GM12878 (cell line): Measurements from ENCODE around the gene PPP1R3G. TPM values are rescaled to one million over a fixed set of nuclear protein-coding genes. Genes with fewer than 3 reads are reported as not detected.

Experiments used
- ATAC-seq: fragments of 200-7000 bp; cut with Tn5 transposase; 3 replicates; pipeline ENCODE4 v1.9.1; 2020; ENCODE audit warnings: mild to moderate bottlenecking, moderate library complexity
- BruUV-seq: library from RNA; stranded (reverse); fragments of 400-500 nt; replicated peaks from 2 replicates; lab custom pipeline; 2021; lab: Mats Ljungman, UMichigan
- CTCF ChIA-PET: fragments of 300-600 bp; sonication (Branson Sonifier 250); formaldehyde crosslinking; extraction: SDS; loops from one replicate; lab custom pipeline; 2021; ENCODE audit warnings: inconsistent platforms; lab: Yijun Ruan, JAX
- POLR2A ChIA-PET: fragments of 350-600 bp; formaldehyde crosslinking; extraction: SDS; loops from one replicate; lab custom pipeline; 2021; ENCODE audit warnings: inconsistent platforms; lab: Charles Lee
- RAD21 ChIA-PET: fragments of 300-600 bp; sonication (Branson Sonifier 250); formaldehyde crosslinking; loops from one replicate; lab custom pipeline; 2023; ENCODE audit warnings: antibody characterized with exemption; ENCODE audit not compliant: unreplicated experiment; lab: Charles Lee
- SMC1A ChIA-PET: fragments of 300-600 bp; sonication (Branson Sonifier 250); formaldehyde crosslinking; loops from one replicate; lab custom pipeline; 2023; ENCODE audit not compliant: unreplicated experiment, uncharacterized antibody; lab: Charles Lee
- DNase-seq: peaks from one replicate; pipeline ENCODE4 v3.0.0-alpha.2; 2011; ENCODE audit warnings: low read depth, low spot score
- FAIRE-seq: peaks from 3 replicates; lab custom pipeline; 2011; peaks lifted over from hg19 to GRCh38; lab: Jason Lieb, UNC
- H2AFZ ChIP-seq: 2 replicates; pipeline ENCODE4 v1.6.0; 2011; ENCODE audit warnings: low read depth, low read length, control low read depth; ENCODE audit not compliant: control insufficient read depth
- H3K27ac ChIP-seq: 2 replicates; pipeline ENCODE4 v1.5.1; 2011; ENCODE audit warnings: control low read depth; ENCODE audit not compliant: control insufficient read depth, insufficient read depth
- H3K27me3 ChIP-seq, 2 experiments: replicated peaks in 1 of 2; 2 replicates each; pipeline versions ENCODE4 v1.6.0 to v1.6.1; 2011; ENCODE audit warnings: low read length in 1 of 2; ENCODE audit not compliant: control insufficient read depth in 2 of 2, insufficient read depth in 2 of 2
- H3K36me3 ChIP-seq, 2 experiments: 2 replicates each; pipeline ENCODE4 v1.5.1; 2011; ENCODE audit warnings: low read length in 1 of 2; ENCODE audit not compliant: control insufficient read depth in 2 of 2, insufficient read depth in 2 of 2
- H3K4me1 ChIP-seq: 2 replicates; pipeline ENCODE4 v1.6.1; 2011; ENCODE audit warnings: mild to moderate bottlenecking, low read length, moderate library complexity, mixed read lengths; ENCODE audit not compliant: control insufficient read depth, insufficient read depth
- H3K4me2 ChIP-seq: 2 replicates; pipeline ENCODE4 v1.6.0; 2011; ENCODE audit warnings: control low read depth; ENCODE audit not compliant: control insufficient read depth, insufficient read depth
- H3K4me3 ChIP-seq: fragments of 200-600 bp; sonication (generic); 2 replicates; pipeline ENCODE4 v1.5.1; 2016
- H3K79me2 ChIP-seq: 2 replicates; pipeline ENCODE4 v1.6.0; 2011; ENCODE audit warnings: low read length; ENCODE audit not compliant: control insufficient read depth, insufficient read depth
- H3K9ac ChIP-seq: 2 replicates; pipeline ENCODE4 v1.8.0; 2011; ENCODE audit warnings: low read length, control low read depth, mixed read lengths; ENCODE audit not compliant: control insufficient read depth, insufficient read depth
- H3K9me3 ChIP-seq: replicated peaks from 3 replicates; pipeline ENCODE4 v1.5.1; 2011; ENCODE audit warnings: mild to moderate bottlenecking, low read length; ENCODE audit not compliant: control insufficient read depth, insufficient read depth
- H4K20me1 ChIP-seq: 2 replicates; pipeline ENCODE4 v1.6.0; 2011; ENCODE audit not compliant: control insufficient read depth, insufficient read depth
- ASH2L ChIP-seq: fragments of 300-600, 200-600 bp; sonication (generic); IDR thresholded peaks from 2 replicates; pipeline ENCODE4 v1.6.1; 2017; ENCODE audit warnings: low read depth, mild to moderate bottlenecking, borderline replicate concordance
- CREB1 ChIP-seq: IDR thresholded peaks from 2 replicates; pipeline ENCODE4 v1.6.1; 2012; ENCODE audit warnings: low read depth, mild to moderate bottlenecking, inconsistent platforms
- EGR1 ChIP-seq, 2 experiments: IDR thresholded peaks; 1 replicate in 1 of 2; 2 replicates in 1 of 2; pipeline ENCODE4 v1.6.1; 2011 to 2012; ENCODE audit warnings: low read depth in 2 of 2, low read length in 2 of 2, borderline replicate concordance in 1 of 2, mild to moderate bottlenecking in 1 of 2, moderate library complexity in 1 of 2
- KAT2A ChIP-seq: conservative IDR thresholded peaks from 2 replicates; pipeline ENCODE4 v1.6.1; 2011; ENCODE audit warnings: low read depth, low read length; ENCODE audit not compliant: control insufficient read depth
- MYC ChIP-seq: IDR thresholded peaks from 2 replicates; pipeline ENCODE4 v1.6.1; 2011; ENCODE audit warnings: mild to moderate bottlenecking, low read length, moderate library complexity, inconsistent platforms; ENCODE audit not compliant: insufficient read depth, insufficient replicate concordance, insufficient read length, severe bottlenecking
- PAX8 ChIP-seq: fragments of 450-650 bp; IDR thresholded peaks from 2 replicates; pipeline ENCODE4 v1.6.1; 2017; ENCODE audit warnings: mild to moderate bottlenecking, moderate library complexity
- RELA ChIP-seq: fragments of 450-650 bp; IDR thresholded peaks from 2 replicates; pipeline ENCODE4 v1.8.0; 2014; ENCODE audit warnings: borderline replicate concordance; ENCODE audit not compliant: partially characterized antibody
- SIX5 ChIP-seq: IDR thresholded peaks from 2 replicates; pipeline ENCODE4 v1.6.1; 2011; ENCODE audit warnings: mild to moderate bottlenecking, low read depth, low read length, moderate library complexity; ENCODE audit not compliant: severe bottlenecking
- WRNIP1 ChIP-seq: IDR thresholded peaks from 2 replicates; pipeline ENCODE4 v1.6.1; 2011; ENCODE audit warnings: low read depth, low read length, improper control_type of control experiment, borderline replicate concordance
- ZZZ3 ChIP-seq: IDR thresholded peaks from 2 replicates; pipeline ENCODE4 v1.6.1; 2011; ENCODE audit warnings: low read depth; ENCODE audit not compliant: control insufficient read depth, insufficient read length
- WGBS: methylation state at CpG from one replicate; pipeline ENCODE4 v1.1.6; 2016; ENCODE audit warnings: low lambda C conversion rate; ENCODE audit not compliant: insufficient replicate concordance, insufficient coverage; ENCODE audit errors: missing lambda C conversion rate; 5-methylcytosine and 5-hydroxymethylcytosine counted together
- in situ Hi-C: fragments of 300-500 bp; cut with MboI; formaldehyde crosslinking; loops from 9 replicates; pipeline ENCODE4 v1.14.3; 2018; ENCODE audit warnings: mixed read lengths
- intact Hi-C: fragments of 100-400 bp; cut with micrococcal nuclease; formaldehyde crosslinking; loops from one replicate; pipeline ENCODE4 v1.14.2; 2022; ENCODE audit not compliant: unreplicated experiment
- polyA plus RNA-seq, 11 experiments: library from polyadenylated mRNA; depleted of rRNA in 4 of 11; unstranded in 6 of 11; stranded (reverse) in 5 of 11; fragments of >200 nt; fragmentation: Nextera tagmentation in 4 of 11; fragmentation: Illumina TruSeq in 1 of 11; extraction: Ambion mirVana in 4 of 11; extraction: Trizol in 1 of 11; gene quantifications; 1 replicate in 1 of 11; 2 replicates in 10 of 11; pipeline versions ENCODE4 v1.2.1 to v1.2.3, GENCODE V29; 2011 to 2016; ENCODE audit warnings: inconsistent platforms in 2 of 11, missing spikeins in 2 of 11, low read depth in 1 of 11
- total RNA-seq, 4 experiments: library from RNA; depleted of rRNA in 3 of 4; stranded (reverse); fragments of >200 nt in 3 of 4; fragmentation: Illumina TruSeq in 1 of 4; extraction: Trizol in 1 of 4; gene quantifications; 2 replicates each; pipeline versions ENCODE4 v1.2.1 to v1.2.3, GENCODE V29; 2013 to 2021
- TF ChIP-seq, protein P1 (sequence below), 3 experiments: IDR thresholded peaks in 2 of 3; conservative IDR thresholded peaks in 1 of 3; 2 replicates each; pipeline ENCODE4 v1.5.1; 2011; ENCODE audit warnings: low read depth in 3 of 3, low read length in 3 of 3, mild to moderate bottlenecking in 3 of 3, control low read depth in 2 of 3, moderate library complexity in 2 of 3, inconsistent platforms in 1 of 3, mixed read lengths in 1 of 3; ENCODE audit not compliant: control insufficient read depth in 2 of 3, insufficient read depth in 1 of 3; ENCODE audit errors: extremely low read depth in 1 of 3
- TF ChIP-seq, protein P2 (sequence below): fragments of 450-650 bp; formaldehyde crosslinking; IDR thresholded peaks from 2 replicates; pipeline ENCODE4 v1.5.0; 2022; ENCODE audit warnings: mild to moderate bottlenecking, missing genetic modification characterization
- TF ChIP-seq, protein P3 (sequence below): IDR thresholded peaks from 2 replicates; pipeline ENCODE4 v1.6.1; 2011; ENCODE audit warnings: borderline replicate concordance, low read depth, mild to moderate bottlenecking, moderate library complexity, low read length; ENCODE audit not compliant: insufficient read depth, poor library complexity, severe bottlenecking
- TF ChIP-seq, protein P4 (sequence below): IDR thresholded peaks from 2 replicates; pipeline ENCODE4 v1.6.1; 2011; ENCODE audit warnings: mild to moderate bottlenecking, low read depth, low read length, moderate library complexity; ENCODE audit not compliant: insufficient replicate concordance

Gene PPP1R3G
- total and polyA plus RNA-seq, 10 of the 15 experiments (the other 5 are each of a cell fraction or from before 2014, with no cell fraction given): 0.01 to 0.10 (median 0.04) TPM; not detected in 4

DNA sequence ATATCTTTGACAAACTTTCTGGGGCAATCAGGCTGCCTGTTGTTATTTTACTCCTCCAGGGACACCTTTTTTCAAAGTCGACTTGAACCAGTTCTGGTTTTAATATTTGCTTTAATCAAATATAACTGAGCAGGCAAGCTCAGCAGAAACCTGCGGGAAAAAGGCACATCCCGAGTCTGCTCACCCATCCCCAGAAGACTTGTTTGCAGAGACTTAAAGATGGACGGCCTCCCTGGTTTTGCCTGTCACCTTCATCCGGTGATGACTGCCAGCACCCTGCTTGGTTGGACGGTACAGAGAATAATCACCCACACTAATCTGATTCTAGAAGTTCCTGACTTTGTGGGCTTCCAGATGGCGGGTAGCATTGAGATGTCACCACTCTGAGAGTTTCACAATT, 36.8 kb downstream of the PPP1R3G start:
- no peak overlapping the region for H3K4me3 ChIP-seq
- BruUV-seq: no TSS peak
- H3K4me1 ChIP-seq: no peaks in the 10 kb centered on the region
- DNase-seq: no peak
- ChIA-PET POLR2A (no interaction called here), CTCF (no interaction called here), RAD21 (no interaction called here), SMC1A (no interaction called here)
- no peak for FAIRE-seq
- H3K9ac ChIP-seq: no peak overlapping the region
- H3K4me2 ChIP-seq: no peak overlapping the region
- no peaks in the 10 kb centered on the region for H4K20me1 ChIP-seq
- no peaks in the 10 kb centered on the region for H3K36me3 ChIP-seq
- 92% methylated on average over 7 of the region's 7 CpGs for whole genome bisulfite sequencing
- ATAC-seq: no peak
- intact Hi-C loops: no loop called here
- H3K9me3 ChIP-seq: no peaks in the 10 kb centered on the region
- H3K79me2 ChIP-seq: no peaks in the 10 kb centered on the region
- no peak overlapping the region for H2AFZ ChIP-seq
- H3K27ac ChIP-seq: no peak overlapping the region
- H3K27me3 ChIP-seq: no peaks in the 10 kb centered on the region
- in situ Hi-C loops: no loop called here
- TF ChIP-seq PAX8 (no peak), MYC (no peak), ZZZ3 (no peak), KAT2A (no peak), WRNIP1 (no peak), SIX5 (no peak), RELA (no peak), ASH2L (no peak), CREB1 (no peak), EGR1 (IDR thresholded peaks at IDR 0.05; ENCODE audit: borderline replicate concordance in 1 of 2, low read depth in 2 of 2, low read length in 2 of 2) (no peak)
- TF ChIP-seq, protein P1, sequence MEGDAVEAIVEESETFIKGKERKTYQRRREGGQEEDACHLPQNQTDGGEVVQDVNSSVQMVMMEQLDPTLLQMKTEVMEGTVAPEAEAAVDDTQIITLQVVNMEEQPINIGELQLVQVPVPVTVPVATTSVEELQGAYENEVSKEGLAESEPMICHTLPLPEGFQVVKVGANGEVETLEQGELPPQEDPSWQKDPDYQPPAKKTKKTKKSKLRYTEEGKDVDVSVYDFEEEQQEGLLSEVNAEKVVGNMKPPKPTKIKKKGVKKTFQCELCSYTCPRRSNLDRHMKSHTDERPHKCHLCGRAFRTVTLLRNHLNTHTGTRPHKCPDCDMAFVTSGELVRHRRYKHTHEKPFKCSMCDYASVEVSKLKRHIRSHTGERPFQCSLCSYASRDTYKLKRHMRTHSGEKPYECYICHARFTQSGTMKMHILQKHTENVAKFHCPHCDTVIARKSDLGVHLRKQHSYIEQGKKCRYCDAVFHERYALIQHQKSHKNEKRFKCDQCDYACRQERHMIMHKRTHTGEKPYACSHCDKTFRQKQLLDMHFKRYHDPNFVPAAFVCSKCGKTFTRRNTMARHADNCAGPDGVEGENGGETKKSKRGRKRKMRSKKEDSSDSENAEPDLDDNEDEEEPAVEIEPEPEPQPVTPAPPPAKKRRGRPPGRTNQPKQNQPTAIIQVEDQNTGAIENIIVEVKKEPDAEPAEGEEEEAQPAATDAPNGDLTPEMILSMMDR (IDR thresholded peaks at IDR 0.05 in 2 of 3, conservative IDR thresholded peaks at IDR 0.05 in 1 of 3; ENCODE audit: control insufficient read depth in 2 of 3, extremely low read depth in 1 of 3, insufficient read depth in 1 of 3, low read depth in 3 of 3, low read length in 3 of 3): no peak
- TF ChIP-seq, protein P2, sequence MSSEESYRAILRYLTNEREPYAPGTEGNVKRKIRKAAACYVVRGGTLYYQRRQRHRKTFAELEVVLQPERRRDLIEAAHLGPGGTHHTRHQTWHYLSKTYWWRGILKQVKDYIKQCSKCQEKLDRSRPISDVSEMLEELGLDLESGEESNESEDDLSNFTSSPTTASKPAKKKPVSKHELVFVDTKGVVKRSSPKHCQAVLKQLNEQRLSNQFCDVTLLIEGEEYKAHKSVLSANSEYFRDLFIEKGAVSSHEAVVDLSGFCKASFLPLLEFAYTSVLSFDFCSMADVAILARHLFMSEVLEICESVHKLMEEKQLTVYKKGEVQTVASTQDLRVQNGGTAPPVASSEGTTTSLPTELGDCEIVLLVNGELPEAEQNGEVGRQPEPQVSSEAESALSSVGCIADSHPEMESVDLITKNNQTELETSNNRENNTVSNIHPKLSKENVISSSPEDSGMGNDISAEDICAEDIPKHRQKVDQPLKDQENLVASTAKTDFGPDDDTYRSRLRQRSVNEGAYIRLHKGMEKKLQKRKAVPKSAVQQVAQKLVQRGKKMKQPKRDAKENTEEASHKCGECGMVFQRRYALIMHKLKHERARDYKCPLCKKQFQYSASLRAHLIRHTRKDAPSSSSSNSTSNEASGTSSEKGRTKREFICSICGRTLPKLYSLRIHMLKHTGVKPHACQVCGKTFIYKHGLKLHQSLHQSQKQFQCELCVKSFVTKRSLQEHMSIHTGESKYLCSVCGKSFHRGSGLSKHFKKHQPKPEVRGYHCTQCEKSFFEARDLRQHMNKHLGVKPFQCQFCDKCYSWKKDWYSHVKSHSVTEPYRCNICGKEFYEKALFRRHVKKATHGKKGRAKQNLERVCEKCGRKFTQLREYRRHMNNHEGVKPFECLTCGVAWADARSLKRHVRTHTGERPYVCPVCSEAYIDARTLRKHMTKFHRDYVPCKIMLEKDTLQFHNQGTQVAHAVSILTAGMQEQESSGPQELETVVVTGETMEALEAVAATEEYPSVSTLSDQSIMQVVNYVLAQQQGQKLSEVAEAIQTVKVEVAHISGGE (CRISPR knock-in tag): no peak
- TF ChIP-seq, protein P3, sequence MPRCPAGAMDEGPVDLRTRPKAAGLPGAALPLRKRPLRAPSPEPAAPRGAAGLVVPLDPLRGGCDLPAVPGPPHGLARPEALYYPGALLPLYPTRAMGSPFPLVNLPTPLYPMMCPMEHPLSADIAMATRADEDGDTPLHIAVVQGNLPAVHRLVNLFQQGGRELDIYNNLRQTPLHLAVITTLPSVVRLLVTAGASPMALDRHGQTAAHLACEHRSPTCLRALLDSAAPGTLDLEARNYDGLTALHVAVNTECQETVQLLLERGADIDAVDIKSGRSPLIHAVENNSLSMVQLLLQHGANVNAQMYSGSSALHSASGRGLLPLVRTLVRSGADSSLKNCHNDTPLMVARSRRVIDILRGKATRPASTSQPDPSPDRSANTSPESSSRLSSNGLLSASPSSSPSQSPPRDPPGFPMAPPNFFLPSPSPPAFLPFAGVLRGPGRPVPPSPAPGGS: no peak
- TF ChIP-seq, protein P4, sequence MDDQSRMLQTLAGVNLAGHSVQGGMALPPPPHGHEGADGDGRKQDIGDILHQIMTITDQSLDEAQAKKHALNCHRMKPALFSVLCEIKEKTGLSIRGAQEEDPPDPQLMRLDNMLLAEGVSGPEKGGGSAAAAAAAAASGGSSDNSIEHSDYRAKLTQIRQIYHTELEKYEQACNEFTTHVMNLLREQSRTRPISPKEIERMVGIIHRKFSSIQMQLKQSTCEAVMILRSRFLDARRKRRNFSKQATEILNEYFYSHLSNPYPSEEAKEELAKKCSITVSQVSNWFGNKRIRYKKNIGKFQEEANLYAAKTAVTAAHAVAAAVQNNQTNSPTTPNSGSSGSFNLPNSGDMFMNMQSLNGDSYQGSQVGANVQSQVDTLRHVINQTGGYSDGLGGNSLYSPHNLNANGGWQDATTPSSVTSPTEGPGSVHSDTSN: no peak
